Hepatic stellate cell (primary cell): ENCODE results near the gene METAP1D.
"Not testable (repeated sequence)": the region's sequence is repeated elsewhere in the genome, so short reads cannot be mapped to it uniquely, and the experiment has no call there.

Source experiments
- DNase-seq: peaks from one replicate; pipeline ENCODE4 v3.0.0; 2011; ENCODE audit warnings: low spot score

METAP1D gene

DNA sequence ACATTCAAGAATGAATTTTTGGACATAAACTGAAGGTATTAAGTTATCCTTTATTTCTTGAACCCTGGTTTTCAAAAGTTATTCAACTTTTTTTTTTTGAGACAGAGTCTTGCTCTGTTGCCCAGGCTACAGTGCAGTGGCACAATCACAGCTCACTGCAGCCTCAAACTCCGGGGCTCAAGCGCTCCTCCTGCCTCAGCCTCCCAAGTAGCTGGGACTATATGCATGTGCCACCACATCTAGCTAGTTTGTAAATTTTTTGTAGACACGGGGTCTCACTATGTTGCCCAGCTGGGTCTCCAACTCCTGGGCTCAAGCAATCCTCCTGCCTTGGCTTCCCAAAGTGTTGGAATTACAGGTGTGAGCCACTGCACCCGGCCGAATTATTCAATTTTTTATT lies 2.7 kb upstream of the METAP1D start:
- not testable (repeated sequence) for DNase-seq

DNA sequence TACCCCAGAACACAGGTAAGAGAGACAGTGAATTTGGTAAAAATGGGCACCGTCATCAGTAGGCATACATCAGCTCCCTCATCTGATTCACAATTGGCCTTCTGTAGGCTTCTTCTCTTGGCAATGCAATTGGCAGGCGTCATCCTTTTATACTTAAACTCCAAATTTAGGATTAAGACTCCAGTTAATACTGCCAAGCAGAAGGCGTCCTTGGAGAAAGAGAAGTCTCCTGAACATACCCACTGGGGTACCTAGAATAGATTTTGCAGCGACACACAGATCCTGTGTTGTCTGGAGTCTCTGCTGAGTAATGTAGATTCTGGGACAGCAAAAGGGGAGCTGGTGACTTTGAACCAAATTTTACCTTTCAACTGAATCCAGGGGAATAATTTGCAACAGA lies 592 bp upstream of the METAP1D start:
- DNase-seq, result no peak

DNA sequence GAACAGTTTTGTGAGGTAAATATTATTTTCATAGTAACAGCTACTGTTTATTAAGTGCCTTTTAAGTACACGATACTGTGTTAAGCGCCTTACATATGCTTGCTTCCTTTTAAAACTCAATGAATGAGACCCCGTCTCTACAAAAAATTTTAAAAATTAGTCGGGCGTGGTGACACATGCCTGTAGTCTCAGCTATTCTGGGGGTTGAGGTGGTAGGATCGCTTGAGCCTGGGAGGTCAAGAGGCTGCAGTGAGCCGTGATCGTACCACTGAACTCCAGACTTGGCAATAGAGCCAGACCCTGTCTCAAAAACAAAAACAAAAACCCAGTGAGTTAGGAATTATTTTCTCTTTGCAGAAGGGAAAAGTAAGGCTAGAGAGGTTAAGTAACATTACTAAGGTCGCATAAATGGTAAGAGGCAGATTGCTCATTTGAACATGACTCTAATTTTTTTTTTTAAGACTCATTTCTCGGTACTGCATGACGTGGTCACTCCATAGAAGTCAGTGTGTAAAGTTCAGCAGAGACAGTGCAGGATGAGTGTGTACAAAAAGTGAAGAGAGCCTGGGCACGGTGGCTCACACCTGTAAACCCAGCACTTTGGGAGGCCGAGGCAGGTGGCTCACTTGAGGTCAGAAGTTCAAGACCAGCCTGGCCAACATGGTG lies 1.1 kb downstream of the METAP1D start:
- DNase-seq, result no peak

DNA sequence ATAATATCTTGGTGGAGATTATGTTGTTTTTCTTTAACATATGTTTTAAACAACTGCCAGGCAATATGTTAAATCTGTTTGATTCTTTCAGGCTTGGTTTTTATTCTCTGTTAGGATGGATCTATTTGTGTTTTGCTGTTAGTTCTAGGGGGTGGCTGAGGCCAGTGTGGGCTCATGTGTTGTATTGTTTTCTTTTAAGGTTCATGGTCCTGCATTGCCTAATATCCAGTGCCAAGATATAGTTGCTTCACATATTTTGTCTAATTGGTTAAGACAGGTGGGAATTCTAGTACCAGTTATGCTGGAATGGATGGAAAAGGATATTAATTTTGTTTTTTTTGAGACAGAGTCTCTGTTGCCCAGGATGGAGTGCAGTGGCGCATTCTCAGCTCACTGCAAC lies 7.6 kb downstream of the METAP1D start:
- no peak for DNase-seq

DNA sequence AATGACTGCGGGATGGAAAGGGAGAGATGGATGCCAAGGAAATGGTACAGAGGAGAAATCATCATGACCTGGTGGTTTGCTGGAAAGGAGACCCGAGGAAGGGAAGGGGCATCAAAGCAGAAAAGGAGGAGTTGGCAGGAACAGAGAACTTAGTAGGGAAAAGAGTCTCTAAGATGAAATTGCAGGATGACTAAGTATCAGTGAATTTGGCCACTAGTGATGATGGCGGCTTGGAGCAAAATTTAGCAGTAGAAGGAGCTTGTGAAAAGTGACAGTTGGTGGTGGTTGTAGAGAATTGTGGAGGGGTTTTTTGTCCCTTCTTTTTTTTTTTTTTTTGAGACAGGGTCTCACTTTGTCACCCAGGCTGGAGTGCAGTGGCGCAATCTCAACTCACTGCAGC lies 10.1 kb downstream of the METAP1D start:
- no peak for DNase-seq

DNA sequence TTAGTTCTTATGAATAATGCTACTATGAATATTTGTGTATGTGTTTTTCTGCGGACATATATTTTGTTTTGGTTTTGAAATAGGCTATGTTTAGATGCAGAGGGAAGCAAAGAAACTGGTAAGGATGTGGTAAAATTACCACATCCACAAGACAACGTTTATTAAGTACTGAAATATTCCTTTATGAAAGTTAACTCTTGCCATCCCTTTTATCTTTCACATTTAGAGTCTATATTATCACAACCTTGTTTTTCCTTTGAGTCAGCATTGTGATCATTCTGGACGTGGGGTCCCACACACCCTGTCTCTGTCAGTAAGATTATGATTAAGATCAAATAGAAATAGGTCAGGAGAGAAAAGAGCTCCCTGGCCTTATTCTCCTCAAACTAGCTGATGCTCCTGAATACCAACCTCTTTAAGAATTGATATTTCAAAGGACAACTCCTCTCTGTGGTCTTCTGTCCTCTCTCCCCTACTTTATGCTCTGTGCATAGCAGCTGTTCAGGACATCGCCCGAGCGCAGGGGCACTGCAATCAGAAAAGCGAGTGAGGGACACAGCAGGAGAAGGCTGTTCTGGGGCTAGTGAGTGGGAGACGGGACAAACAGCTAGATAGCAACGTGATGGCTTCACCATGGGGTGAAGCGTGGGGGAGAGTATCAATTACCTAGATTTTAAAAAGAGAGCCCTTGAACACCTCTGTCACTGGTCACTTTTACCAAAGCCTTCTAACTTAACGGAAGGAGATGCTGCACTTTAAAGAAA lies 12.2 kb downstream of the METAP1D start:
- DNase-seq, result no peak

DNA sequence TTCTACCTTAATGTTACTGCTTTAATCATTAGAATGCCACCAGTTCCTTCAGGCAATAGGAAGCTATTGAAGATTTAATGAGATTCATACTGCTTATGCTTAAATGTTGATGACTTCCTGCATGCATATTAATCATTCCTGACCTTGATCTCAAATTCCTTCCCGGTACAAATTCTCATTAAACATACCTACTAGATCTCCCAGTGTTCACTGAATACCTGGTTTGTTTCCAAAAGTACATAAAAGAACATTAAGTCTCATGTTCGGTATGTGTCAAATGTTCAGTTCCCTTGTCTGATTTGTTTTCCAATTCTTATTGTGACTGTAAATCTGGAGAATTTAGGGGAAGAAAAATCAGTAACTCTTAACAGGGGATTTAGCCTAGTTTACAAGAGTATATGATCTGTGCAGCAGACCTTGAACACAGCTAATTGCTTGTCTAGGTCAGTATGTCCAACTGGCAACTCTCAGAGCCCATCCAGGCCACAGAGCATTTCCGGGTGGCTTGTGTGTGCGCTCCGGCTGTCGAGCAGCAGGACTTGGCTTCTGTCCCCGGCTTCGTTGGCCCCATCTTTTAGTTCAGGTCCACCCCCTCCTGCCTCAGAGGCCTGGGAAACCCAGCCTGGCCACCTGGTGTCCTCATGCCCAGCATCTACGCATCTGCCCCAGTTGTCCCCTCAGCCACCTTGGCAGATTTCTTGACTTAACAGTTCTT lies 13.1 kb downstream of the METAP1D start:
- no peak for DNase-seq

DNA sequence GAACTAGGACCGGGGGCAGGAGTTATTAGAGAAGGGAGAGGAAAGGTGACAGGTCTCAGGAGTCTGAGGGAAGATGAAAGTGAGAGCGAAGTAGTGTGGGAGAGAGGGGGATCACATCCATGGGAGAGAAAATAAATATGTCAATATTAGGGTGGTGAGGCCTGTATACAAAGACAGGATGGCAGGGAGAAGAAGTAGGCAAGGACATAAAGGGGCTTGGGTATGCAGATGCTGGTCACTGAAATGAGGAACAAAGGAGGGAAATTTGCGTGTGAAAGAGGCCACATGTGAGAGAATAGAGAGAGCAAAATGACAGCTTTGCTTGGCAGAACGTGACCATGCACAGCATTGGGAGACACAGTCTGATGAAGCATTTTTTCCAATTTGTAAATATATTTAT lies 13.6 kb downstream of the METAP1D start:
- DNase-seq, result no peak

DNA sequence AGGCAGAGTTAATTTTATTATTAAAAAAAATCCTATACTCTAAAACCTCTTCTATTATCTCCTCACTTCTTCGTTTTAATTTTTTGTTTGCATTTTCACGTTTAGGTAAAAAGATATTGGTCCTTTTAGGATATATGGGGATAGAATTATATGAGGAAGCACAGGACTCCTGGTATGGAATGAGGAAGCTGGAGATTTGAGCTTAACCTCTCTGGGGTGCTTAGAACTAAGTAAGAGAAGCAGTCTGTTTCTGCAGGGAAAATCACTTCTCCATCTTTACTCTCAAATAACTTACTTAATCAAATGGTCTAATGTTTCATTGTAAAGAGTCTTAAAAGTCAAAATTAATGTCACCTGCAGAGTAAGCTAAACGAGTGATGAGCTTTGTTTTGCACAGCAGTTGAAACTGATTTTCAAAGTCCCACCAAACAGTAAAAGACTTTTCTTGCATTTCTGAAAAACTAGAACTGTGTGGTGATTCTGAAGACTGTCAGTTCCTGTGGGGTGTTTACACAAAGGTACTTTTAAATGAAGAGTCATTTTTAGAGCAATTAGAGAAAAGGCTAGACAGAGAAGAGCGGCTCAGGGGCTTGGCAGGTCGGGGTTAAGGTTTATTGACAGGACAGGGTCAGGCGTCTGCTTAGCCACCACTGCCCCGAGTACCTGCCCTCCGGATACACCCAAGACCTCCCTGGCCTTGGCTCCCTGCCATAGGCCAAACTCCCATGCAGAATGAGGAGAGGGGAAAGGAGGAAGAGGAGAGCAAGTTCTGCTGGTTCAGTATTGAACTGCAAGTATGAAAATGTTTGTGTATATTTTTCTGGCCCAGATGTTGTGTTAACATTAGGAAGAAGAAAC lies 21.6 kb downstream of the METAP1D start:
- DNase-seq, result no peak

DNA sequence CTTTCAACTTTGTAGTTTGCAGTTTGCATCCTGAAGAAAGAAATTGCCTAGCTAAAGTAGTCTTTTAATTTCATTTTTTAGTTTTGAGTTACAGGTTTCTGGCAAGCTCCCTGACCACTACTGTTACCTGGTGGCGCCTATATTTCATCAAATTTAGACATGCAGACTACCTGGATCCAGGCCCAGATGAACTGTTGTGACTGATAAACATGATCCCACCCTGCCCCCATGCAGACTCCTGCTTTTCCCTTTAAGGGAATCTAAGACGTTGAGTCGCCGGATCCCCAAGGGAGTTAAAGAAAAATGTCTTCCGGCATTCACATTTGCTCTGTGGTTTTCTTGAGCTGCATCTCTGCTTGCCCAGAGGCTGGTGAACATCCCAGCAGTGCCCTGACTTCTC lies 22.2 kb downstream of the METAP1D start:
- peak; percentile 68 for DNase-seq

DNA sequence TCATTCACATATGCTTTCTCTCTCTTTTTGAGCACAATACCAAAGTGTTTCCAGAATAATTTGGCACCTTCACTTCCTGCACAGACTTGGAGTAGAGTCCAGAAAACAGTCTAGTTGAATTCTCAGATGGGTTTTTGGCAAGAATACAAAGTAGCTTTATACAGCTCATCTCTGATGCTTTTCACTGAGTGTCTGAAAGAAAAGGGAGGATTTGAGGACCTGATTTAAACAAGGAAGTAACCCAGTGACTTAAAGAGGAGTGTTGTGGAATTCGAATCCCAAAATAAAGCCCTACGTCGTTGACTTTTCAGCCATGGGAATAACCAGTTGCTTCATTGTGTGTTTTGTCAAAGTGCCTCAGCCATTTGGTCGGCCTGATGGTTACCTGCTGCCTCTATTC lies 31.8 kb downstream of the METAP1D start:
- DNase-seq, result no peak

DNA sequence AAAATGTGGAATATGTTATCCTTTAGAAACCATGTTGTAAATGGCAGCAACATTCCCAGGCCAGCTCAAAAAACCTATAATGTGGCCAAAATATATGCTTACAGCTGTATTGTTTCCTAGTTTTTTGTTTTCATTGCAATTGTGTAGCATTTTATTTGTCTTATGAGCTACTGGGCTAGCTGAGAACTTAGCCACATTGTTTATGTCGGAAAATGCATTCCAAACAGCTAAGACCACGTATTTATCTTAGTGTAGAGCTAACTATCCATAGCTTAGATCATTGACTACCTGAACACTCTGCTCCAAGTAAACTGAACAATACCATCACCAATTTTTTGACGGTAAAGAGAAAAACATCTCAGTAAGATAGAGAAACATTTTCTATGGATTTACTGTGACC lies 38.4 kb downstream of the METAP1D start:
- DNase-seq, result no peak

DNA sequence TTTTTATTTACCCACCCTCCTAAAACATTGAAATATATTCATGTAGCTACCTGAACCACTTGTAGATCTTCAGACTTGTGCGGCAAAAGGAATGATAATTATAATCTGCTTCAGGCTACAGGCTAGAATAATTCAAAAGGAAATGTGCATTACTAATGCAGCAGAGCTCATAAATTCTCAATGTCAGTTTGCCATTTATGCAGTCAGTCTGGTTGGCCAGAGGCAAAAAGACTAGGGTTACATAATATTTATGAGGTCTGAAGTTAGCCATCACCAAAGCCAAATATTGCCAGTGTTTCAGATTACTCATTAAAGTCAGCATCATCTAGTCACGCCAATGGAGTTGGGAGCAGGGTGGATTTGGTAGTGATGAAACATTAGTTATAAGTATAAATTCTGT lies 38.9 kb downstream of the METAP1D start:
- no peak for DNase-seq

DNA sequence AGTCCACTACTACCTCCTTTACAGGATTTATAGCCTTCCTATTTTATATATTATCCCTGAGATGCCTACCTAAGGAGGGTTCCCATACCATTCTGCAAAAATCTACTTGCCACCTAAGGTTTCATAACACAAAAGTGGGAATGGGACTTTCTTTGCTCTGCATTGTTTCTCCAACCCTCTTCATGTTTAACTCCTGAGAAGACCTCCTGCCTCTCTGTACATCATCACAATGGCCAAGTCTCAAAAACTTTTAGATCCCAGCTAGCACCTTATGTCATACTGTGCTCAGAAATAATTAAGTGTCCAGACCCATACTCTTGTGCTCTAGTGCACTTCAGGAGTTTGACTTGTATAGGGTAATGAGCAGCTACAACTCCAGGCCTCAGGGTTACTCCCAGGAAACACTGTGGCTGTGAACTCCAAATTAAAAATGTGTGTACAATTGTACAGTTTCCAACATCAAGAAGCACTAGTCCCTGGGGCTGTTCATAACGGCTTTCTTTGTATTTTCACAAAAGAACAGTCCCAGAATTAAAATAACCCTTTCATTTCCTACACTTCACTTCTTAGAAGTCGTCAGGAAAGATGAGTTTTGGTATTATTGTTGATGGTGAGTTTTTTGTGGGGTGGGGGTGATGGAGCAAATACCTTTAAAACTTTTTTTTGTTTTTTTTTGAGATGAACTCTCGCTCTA lies 39.4 kb downstream of the METAP1D start:
- no peak for DNase-seq

DNA sequence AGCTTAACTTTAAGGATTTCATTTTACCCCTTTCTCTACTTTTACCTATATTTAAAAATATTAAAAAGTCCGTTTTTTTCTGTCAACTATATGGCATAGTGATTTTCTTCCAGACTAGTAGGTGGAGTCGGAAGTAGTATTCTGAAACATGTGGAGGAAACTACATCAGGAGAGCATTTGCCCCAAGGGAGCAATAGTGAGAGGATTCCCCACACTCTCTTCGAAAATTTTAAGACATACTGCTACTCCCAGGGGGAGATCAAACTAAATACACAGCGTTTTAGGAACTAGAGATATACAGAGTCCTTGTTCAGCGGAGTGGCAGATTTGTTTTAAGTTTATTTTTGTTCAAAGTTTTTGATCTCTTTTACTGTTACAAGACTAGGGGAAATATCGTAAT lies 40.6 kb downstream of the METAP1D start:
- no peak for DNase-seq

DNA sequence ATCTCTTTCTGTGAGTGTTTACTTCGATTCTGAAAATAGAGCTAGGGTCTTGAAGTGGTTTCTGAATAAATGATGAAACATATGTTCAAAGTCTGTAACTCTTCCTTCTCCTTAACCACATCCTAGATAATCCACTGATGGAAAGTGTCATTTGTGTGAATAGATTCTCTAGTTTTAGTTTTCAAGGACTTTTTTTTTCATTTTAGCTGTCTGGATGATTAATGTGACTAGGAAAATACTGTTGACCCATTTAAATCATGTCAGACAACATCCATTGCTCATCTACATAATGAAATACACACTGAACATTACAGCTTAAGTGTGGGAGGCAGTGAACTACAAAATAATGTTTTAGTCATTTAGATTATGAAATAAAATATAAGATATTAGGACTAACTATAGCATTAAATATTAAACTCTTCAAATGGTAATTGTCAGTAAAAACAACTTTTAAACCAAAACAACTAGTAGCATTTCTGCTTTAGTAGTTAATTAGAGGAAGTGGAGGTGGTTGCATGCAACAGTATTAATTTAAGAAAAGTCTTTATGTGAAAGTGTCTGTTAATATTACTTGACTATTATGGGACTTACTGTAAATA lies 46.4 kb downstream of the METAP1D start:
- no peak for DNase-seq

DNA sequence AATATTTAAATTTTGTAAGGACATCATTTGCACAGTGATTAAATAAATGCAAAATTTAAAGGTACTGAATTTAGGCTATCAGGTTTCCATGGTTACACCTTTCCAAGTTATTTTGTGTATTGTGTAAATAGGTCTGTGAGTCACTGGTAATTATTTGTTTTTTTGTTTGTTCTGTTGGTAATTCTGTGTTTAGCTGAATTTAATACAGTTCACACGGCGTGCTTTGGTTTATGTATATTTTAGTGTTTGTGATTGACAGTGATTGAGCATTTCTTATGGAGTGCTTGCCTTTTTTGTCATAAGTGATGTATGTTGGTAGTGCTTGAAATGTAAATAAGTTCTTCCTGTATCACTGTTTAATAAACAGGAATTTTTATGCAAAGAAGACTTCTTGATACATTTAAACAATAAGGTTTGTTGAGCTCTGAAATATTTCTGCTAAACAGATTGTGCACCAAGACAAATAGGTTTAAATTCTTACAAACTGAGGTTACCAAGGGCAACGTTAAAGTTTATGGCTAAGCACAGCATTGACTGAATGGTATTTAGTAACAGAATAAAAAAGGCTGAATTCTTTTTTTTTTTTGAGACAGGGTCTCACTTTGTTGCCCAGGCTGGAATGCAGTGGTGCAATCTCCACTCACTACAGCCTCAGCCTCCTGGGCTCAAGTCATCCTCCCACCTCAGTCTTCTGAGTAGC lies 47.3 kb downstream of the METAP1D start:
- DNase-seq, result no peak

DNA sequence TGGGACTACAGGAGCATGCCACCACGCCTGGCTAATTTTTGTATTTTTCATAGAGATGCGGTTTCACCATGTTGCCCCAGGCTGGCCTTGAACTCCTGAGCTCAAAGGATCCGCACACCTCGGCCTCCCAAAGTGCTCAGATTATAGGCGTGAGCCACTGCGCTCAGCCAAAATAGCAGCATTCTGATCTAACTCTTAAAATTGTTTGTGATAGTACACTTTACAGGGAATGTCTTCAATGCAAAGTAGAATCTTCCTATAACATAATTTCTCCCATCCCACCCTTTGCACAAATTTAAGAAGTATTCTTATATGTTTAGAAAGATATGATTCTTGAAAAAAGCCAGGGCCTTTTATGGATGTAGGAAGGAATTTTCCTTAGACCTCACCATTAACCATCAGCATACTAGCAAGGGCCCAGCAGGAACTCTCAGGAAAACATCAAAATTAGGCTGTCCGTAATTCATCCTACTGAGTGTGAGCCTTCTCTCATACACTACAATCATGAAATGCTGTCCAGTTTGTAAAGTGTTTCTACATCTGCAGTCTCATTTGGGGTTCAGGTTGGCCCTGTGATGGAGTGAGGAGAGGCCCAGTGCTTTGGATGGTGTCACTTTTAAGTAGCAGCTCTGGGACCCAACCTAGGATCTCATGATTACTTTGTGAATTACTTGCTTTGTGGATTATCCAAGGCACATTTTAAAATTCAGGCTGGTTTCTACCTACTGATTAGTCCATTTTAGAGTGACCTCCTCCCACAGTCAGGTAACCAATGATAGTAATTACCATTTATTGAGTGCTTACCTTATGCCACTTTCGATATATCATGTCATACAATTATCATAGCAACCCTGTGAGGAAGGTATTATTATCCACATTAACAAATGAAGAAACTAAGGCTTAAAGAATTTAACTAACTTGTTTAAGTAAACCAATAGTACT lies 48.1 kb downstream of the METAP1D start:
- DNase-seq, result no peak
